Endothelial cell (in vitro differentiated cells): Measurements from ENCODE around the gene DUSP6. TPM values are rescaled to one million over a fixed set of nuclear protein-coding genes. Genes with fewer than 3 reads are reported as not detected.

Source experiments
- DNase-seq: peaks from one replicate; pipeline ENCODE4 v3.0.0; 2021; ENCODE audit warnings: low spot score
- H3K27ac Mint-ChIP-seq: one replicate; pipeline ENCODE4 v1.8.0; 2021; ENCODE audit warnings: mixed read lengths, inconsistent platforms; ENCODE audit not compliant: unreplicated experiment
- H3K27me3 Mint-ChIP-seq: one replicate; pipeline ENCODE4 v1.8.0; 2021; ENCODE audit warnings: mild to moderate bottlenecking, moderate library complexity, mixed read lengths, inconsistent platforms; ENCODE audit not compliant: unreplicated experiment
- H3K36me3 Mint-ChIP-seq: one replicate; pipeline ENCODE4 v1.8.0; 2021; ENCODE audit warnings: mild to moderate bottlenecking, low read depth, mixed read lengths, inconsistent platforms; ENCODE audit not compliant: unreplicated experiment
- H3K4me1 Mint-ChIP-seq: one replicate; pipeline ENCODE4 v1.8.0; 2021; ENCODE audit warnings: mild to moderate bottlenecking, mixed read lengths, inconsistent platforms; ENCODE audit not compliant: unreplicated experiment
- H3K4me3 Mint-ChIP-seq: one replicate; pipeline ENCODE4 v1.8.0; 2021; ENCODE audit warnings: mild to moderate bottlenecking, mixed read lengths, inconsistent platforms; ENCODE audit not compliant: unreplicated experiment
- H3K9me3 Mint-ChIP-seq: one replicate; pipeline ENCODE4 v1.8.0; 2021; ENCODE audit warnings: mixed read lengths, inconsistent platforms; ENCODE audit not compliant: unreplicated experiment
- total RNA-seq: library from RNA; stranded (reverse); fragmentation: NEBNext Ultra II Directional; extraction: Animal tissue kit (Norgen Biotek cat#: 25700); gene quantifications from one replicate; pipeline ENCODE4 v1.2.1, GENCODE V29; 2021; ENCODE audit not compliant: unreplicated experiment
- TF ChIP-seq, protein P1 (sequence below): fragments of 200-600 bp; sonication (generic); IDR thresholded peaks from one replicate; pipeline ENCODE4 v1.5.0; 2021; ENCODE audit warnings: antibody characterized with exemption; ENCODE audit not compliant: unreplicated experiment

The DUSP6 gene
- total RNA-seq, 1 donor from 2014 or later = 232 TPM

DNA sequence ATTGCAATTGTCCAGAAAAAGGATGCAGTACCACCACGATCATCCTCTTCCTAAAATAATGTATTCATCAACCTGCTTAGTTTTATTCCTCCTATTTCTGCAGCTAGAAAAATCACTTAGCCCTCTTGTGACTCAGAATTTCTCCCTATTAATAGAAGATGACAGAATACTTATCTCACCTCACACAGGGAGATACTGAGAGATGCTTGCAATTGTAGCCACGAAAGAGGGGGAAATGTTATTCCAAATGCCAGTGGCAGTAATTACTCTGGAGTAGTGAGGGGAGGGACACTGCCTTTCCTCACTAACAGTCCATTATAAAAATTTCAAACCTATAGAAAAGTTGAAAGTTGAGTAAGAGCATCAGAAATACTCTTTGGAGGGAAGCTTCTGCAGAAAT, 11.8 kb upstream of the DUSP6 start:
- Mint-ChIP-seq H3K27me3 (peaks cover 10% of the 10 kb centered on the region), H3K4me3 (no peak overlapping the region), H3K9me3 (no peaks in the 10 kb centered on the region), H3K4me1 (peaks cover 9% of the 10 kb centered on the region), H3K27ac (no peak overlapping the region), H3K36me3 (no peaks in the 10 kb centered on the region)
- TF ChIP-seq, protein P1, sequence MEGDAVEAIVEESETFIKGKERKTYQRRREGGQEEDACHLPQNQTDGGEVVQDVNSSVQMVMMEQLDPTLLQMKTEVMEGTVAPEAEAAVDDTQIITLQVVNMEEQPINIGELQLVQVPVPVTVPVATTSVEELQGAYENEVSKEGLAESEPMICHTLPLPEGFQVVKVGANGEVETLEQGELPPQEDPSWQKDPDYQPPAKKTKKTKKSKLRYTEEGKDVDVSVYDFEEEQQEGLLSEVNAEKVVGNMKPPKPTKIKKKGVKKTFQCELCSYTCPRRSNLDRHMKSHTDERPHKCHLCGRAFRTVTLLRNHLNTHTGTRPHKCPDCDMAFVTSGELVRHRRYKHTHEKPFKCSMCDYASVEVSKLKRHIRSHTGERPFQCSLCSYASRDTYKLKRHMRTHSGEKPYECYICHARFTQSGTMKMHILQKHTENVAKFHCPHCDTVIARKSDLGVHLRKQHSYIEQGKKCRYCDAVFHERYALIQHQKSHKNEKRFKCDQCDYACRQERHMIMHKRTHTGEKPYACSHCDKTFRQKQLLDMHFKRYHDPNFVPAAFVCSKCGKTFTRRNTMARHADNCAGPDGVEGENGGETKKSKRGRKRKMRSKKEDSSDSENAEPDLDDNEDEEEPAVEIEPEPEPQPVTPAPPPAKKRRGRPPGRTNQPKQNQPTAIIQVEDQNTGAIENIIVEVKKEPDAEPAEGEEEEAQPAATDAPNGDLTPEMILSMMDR = no peak
- DNase-seq = no peak

DNA sequence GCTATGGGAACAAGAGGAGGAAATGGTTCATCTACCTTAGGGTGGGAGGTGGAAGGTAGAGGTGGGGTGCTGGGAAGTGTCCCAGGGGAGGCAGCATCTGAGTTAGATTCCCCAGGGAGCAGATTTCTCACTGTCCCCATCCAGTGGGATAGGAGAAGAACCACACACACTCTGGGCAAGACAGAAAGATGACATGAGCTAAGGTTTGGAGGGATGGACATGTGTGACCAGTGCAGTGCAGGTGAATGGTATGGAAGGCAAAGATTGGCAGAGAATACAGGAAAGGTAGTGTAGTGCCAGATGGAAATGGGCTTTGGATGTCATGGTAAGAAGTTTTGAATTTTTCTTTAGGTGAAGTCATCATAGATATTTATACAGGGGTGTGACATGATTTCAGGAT, 11.3 kb upstream of the DUSP6 start:
- DNase-seq = no peak
- H3K4me3 Mint-ChIP-seq = no peak overlapping the region
- TF ChIP-seq, protein P1 = no peak
- H3K27ac Mint-ChIP-seq = no peak overlapping the region
- peaks cover 12% of the 10 kb centered on the region for H3K27me3 Mint-ChIP-seq
- H3K4me1 Mint-ChIP-seq = peaks cover 9% of the 10 kb centered on the region
- H3K36me3 Mint-ChIP-seq = no peaks in the 10 kb centered on the region
- H3K9me3 Mint-ChIP-seq = no peaks in the 10 kb centered on the region

DNA sequence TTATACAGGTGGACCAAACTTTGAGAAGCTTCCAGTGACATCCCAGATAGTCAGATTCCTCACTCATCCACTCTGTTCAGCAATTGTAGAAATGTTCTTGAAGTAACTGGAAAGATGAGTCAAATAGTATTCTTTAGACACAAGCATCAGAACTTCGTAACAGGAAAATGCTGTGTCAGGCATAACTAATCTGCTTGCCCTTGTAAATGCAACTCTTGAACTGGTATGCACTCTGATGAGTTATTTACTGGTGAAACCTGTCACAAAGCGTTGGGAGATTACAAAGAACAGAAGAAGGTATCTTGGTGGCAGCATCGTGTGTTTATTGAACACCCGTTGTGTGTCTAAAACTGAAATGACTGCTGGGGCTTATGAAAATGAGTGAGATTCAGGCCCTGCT, 10.8 kb upstream of the DUSP6 start:
- no peak overlapping the region for H3K4me3 Mint-ChIP-seq
- H3K4me1 Mint-ChIP-seq = peaks cover 13% of the 10 kb centered on the region
- H3K27ac Mint-ChIP-seq = no peak overlapping the region
- no peaks in the 10 kb centered on the region for H3K36me3 Mint-ChIP-seq
- DNase-seq = no peak
- TF ChIP-seq, protein P1 = no peak
- peaks cover 12% of the 10 kb centered on the region for H3K27me3 Mint-ChIP-seq
- H3K9me3 Mint-ChIP-seq = no peaks in the 10 kb centered on the region

DNA sequence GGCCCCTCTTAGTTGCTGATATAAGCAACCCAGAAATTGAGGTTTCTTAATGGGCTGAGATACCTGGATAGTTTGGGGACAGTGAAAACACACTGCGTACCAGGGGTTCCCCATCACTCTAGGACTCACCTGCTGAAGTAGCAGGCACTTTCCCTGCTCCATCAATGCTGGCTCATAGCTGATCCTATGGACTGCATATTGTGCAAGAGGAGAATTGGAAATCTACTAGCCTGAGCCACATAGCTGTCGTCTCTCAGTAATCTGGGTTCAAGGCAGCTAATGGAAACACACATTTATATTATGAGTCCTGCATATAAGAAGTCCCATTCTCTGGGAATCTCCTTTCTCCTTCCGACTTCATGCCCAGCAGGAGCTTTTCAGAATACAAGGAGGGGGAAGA, 7.3 kb upstream of the DUSP6 start:
- Mint-ChIP-seq H3K4me3 (no peak overlapping the region), H3K27ac (no peak overlapping the region), H3K27me3 (peaks cover 19% of the 10 kb centered on the region), H3K9me3 (no peaks in the 10 kb centered on the region), H3K4me1 (peaks cover 34% of the 10 kb centered on the region), H3K36me3 (peaks cover under 1% of the 10 kb centered on the region)
- TF ChIP-seq, protein P1 = no peak
- no peak for DNase-seq

DNA sequence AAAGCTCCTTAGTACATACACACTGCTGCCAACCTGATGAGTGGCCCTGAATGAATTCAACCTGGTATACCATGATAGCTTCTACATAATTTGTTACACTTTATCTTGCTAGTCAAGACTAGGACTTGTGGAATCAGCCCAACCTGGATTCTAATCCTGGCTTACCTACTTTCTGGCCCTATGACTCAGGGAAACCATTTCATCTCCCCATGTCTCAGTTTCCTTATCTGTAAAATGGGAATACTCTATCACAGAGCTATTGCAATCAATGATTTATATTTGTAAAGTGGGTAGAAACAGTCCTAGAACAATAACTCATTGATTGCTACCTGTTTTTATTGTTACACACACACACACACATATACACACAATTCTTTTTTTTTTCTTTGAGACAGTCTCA, 6.5 kb upstream of the DUSP6 start:
- TF ChIP-seq, protein P1 = no peak
- H3K27me3 Mint-ChIP-seq = peaks cover 22% of the 10 kb centered on the region
- H3K9me3 Mint-ChIP-seq = no peaks in the 10 kb centered on the region
- peaks cover 3% of the 10 kb centered on the region for H3K36me3 Mint-ChIP-seq
- H3K4me1 Mint-ChIP-seq = peaks cover 37% of the 10 kb centered on the region
- no peak overlapping the region for H3K4me3 Mint-ChIP-seq
- no peak for DNase-seq
- H3K27ac Mint-ChIP-seq = no peak overlapping the region
